WTC11 (cell line): ENCODE results near the gene ZNF324. TPM values are rescaled to one million over a fixed set of nuclear protein-coding genes. Genes with fewer than 3 reads are reported as not detected.
"Not testable (repeated sequence)": the region's sequence is repeated elsewhere in the genome, so short reads cannot be mapped to it uniquely, and the experiment has no call there.

Source experiments
- ATAC-seq: fragments of 200-7000 bp; cut with Tn5 transposase; 2 replicates; pipeline ENCODE4 v1.10.0; 2021; ENCODE audit warnings: mild to moderate bottlenecking, moderate library complexity
- CTCF ChIA-PET: fragments of 300-600 bp; sonication (Branson Sonifier 250); formaldehyde crosslinking; loops from one replicate; lab custom pipeline; 2021; ENCODE audit warnings: antibody characterized with exemption; lab: Charles Lee
- POLR2A ChIA-PET: fragments of 350-600 bp; sonication (Branson Sonifier 250); formaldehyde crosslinking; loops from one replicate; lab custom pipeline; 2021; ENCODE audit warnings: antibody characterized with exemption; lab: Charles Lee
- DNase-seq: peaks from one replicate; pipeline ENCODE4 v3.0.0; 2021; ENCODE audit warnings: low spot score
- H3K27ac Mint-ChIP-seq: 2 replicates; pipeline ENCODE4 v1.8.0; 2021; ENCODE audit warnings: mixed read lengths
- H3K27me3 Mint-ChIP-seq: 2 replicates; pipeline ENCODE4 v1.8.0; 2021; ENCODE audit warnings: low read depth, mild to moderate bottlenecking, moderate library complexity, mixed read lengths
- H3K36me3 Mint-ChIP-seq: 2 replicates; pipeline ENCODE4 v1.8.0; 2021; ENCODE audit warnings: mixed read lengths
- H3K4me1 Mint-ChIP-seq: 2 replicates; pipeline ENCODE4 v1.8.0; 2022; ENCODE audit warnings: mixed read lengths
- H3K4me3 Mint-ChIP-seq: 2 replicates; pipeline ENCODE4 v1.8.0; 2021; ENCODE audit warnings: mild to moderate bottlenecking, moderate library complexity, mixed read lengths
- H3K9me3 Mint-ChIP-seq: 2 replicates; pipeline ENCODE4 v1.8.0; 2021; ENCODE audit warnings: mixed read lengths
- ATF1 ChIP-seq: sonication (generic); formaldehyde crosslinking; IDR thresholded peaks from 2 replicates; pipeline ENCODE4 v1.8.1; 2023; ENCODE audit warnings: mild to moderate bottlenecking, moderate library complexity, missing genetic modification reagents
- FOXP1 ChIP-seq: sonication (generic); formaldehyde crosslinking; IDR thresholded peaks from 2 replicates; pipeline ENCODE4 v1.8.0; 2022; ENCODE audit warnings: missing genetic modification reagents, mild to moderate bottlenecking, moderate library complexity, borderline replicate concordance
- GRHL2 ChIP-seq: fragments of 250-450 bp; sonication (Bioruptor Pico); IDR thresholded peaks from 2 replicates; pipeline ENCODE4 v1.8.0; 2022; ENCODE audit warnings: mild to moderate bottlenecking, moderate library complexity; ENCODE audit not compliant: insufficient replicate concordance, severe bottlenecking
- HMGA2 ChIP-seq: fragments of 250-450 bp; sonication (Bioruptor Pico); IDR thresholded peaks from 2 replicates; pipeline ENCODE4 v1.4.0; 2021; ENCODE audit warnings: mild to moderate bottlenecking, moderate library complexity
- HMGXB4 ChIP-seq: sonication (generic); formaldehyde crosslinking; IDR thresholded peaks from 2 replicates; pipeline ENCODE4 v1.8.1; 2023; ENCODE audit warnings: mild to moderate bottlenecking, moderate library complexity, missing genetic modification reagents
- MYBL2 ChIP-seq: sonication (generic); formaldehyde crosslinking; IDR thresholded peaks from 2 replicates; pipeline ENCODE4 v1.8.1; 2023; ENCODE audit warnings: mild to moderate bottlenecking, moderate library complexity, missing genetic modification reagents
- NR2C2 ChIP-seq: sonication (generic); formaldehyde crosslinking; IDR thresholded peaks from 2 replicates; pipeline ENCODE4 v1.8.0; 2022; ENCODE audit warnings: mild to moderate bottlenecking, missing genetic modification reagents
- OVOL2 ChIP-seq: fragments of 250-450 bp; sonication (Bioruptor Pico); IDR thresholded peaks from 2 replicates; pipeline ENCODE4 v1.9.0; 2021; ENCODE audit warnings: mild to moderate bottlenecking, borderline replicate concordance
- RORB ChIP-seq: fragments of 250-450 bp; sonication (Bioruptor Pico); IDR thresholded peaks from 2 replicates; pipeline ENCODE4 v1.9.0; 2021; ENCODE audit warnings: mild to moderate bottlenecking
- SMAD3 ChIP-seq: sonication (generic); formaldehyde crosslinking; IDR thresholded peaks from 2 replicates; pipeline ENCODE4 v1.8.0; 2022; ENCODE audit warnings: missing genetic modification reagents, mild to moderate bottlenecking, borderline replicate concordance
- STAT6 ChIP-seq: sonication (generic); formaldehyde crosslinking; conservative IDR thresholded peaks from 2 replicates; pipeline ENCODE4 v1.8.1; 2023; ENCODE audit warnings: mild to moderate bottlenecking, low read depth, missing genetic modification reagents, moderate library complexity
- TP53 ChIP-seq: sonication (generic); formaldehyde crosslinking; IDR thresholded peaks from 2 replicates; pipeline ENCODE4 v1.8.1; 2023; ENCODE audit warnings: mild to moderate bottlenecking, missing genetic modification reagents
- ZBTB21 ChIP-seq: sonication (generic); formaldehyde crosslinking; IDR thresholded peaks from 2 replicates; pipeline ENCODE4 v1.8.1; 2023; ENCODE audit warnings: mild to moderate bottlenecking, missing genetic modification reagents, borderline replicate concordance
- ZNF219 ChIP-seq: sonication (generic); formaldehyde crosslinking; IDR thresholded peaks from 2 replicates; pipeline ENCODE4 v1.8.0; 2023; ENCODE audit warnings: missing genetic modification reagents, mild to moderate bottlenecking, borderline replicate concordance
- ZNF232 ChIP-seq: sonication (generic); formaldehyde crosslinking; IDR thresholded peaks from 2 replicates; pipeline ENCODE4 v1.8.0; 2022; ENCODE audit warnings: mild to moderate bottlenecking, missing genetic modification reagents
- ZNF281 ChIP-seq: sonication (generic); formaldehyde crosslinking; IDR thresholded peaks from 2 replicates; pipeline ENCODE4 v1.8.0; 2023; ENCODE audit warnings: mild to moderate bottlenecking, missing genetic modification reagents
- ZNF317 ChIP-seq: sonication (generic); formaldehyde crosslinking; IDR thresholded peaks from 2 replicates; pipeline ENCODE4 v1.8.1; 2023; ENCODE audit warnings: low read depth, mild to moderate bottlenecking, moderate library complexity, missing genetic modification reagents, borderline replicate concordance
- ZNF425 ChIP-seq: fragments of 250-450 bp; sonication (Bioruptor Pico); conservative IDR thresholded peaks from 2 replicates; pipeline ENCODE4 v1.9.0; 2021; ENCODE audit warnings: mild to moderate bottlenecking
- ZSCAN18 ChIP-seq: fragments of 250-450 bp; sonication (Bioruptor Pico); IDR thresholded peaks from 2 replicates; pipeline ENCODE4 v2.1.2; 2022; ENCODE audit warnings: mild to moderate bottlenecking, moderate library complexity
- total RNA-seq: library from RNA; stranded (reverse); gene quantifications from 3 replicates; pipeline ENCODE4 v1.2.3, GENCODE V29; 2021

The ZNF324 gene
- total RNA-seq, 1 experiment from 2014 or later: 5.9 TPM

- ChIA-PET CTCF (interaction anchor here (0.9 to 1.3 kb wide), 4 partner anchors 16 to 35 kb away, joined by 3 to 4 read pairs (median 4); no protein-coding TSS in a partner anchor), POLR2A (no interaction called here)
- Mint-ChIP-seq H3K9me3 (peaks cover 4% of the 10 kb centered on the region; the same call in 1 of the 2 replicates), H3K4me1 (no peaks in the 10 kb centered on the region), H3K4me3 (no peak overlapping the region), H3K27ac (no peak overlapping the region), H3K36me3 (no peaks in the 10 kb centered on the region), H3K27me3 (no peaks in the 10 kb centered on the region)
- ATAC-seq: no peak
- no peak for DNase-seq
- no peak for TF ChIP-seq ZSCAN18 (CRISPR knock-in tag)
- TF ChIP-seq RORB: no peak
- TF ChIP-seq ZNF232 (CRISPR knock-in tag): no peak
- no peak for TF ChIP-seq FOXP1 (CRISPR knock-in tag)
- no peak for TF ChIP-seq NR2C2 (CRISPR knock-in tag)
- TF ChIP-seq GRHL2: no peak
- no peak for TF ChIP-seq STAT6
- no peak for TF ChIP-seq ZBTB21 (CRISPR knock-in tag)
- TF ChIP-seq ZNF425 (CRISPR knock-in tag): no peak
- TF ChIP-seq MYBL2 (CRISPR knock-in tag): no peak
- TF ChIP-seq HMGXB4: no peak
- no peak for TF ChIP-seq TP53 (CRISPR knock-in tag)
- no peak for TF ChIP-seq ZNF219 (CRISPR knock-in tag)
- TF ChIP-seq SMAD3 (CRISPR knock-in tag): no peak
- no peak for TF ChIP-seq ATF1 (CRISPR knock-in tag)
- TF ChIP-seq HMGA2 (CRISPR knock-in tag): no peak
- no peak for TF ChIP-seq ZNF281
- no peak for TF ChIP-seq OVOL2 (CRISPR knock-in tag)
- TF ChIP-seq ZNF317 (CRISPR knock-in tag): no peak
Observed at GRCh38 chr19:58483776-58484175, 16.9 kb downstream of the ZNF324 start.

GRCh38 chr19:58484349-58484748 lies 17.5 kb downstream of the ZNF324 start:
- H3K36me3 Mint-ChIP-seq, DNase-seq, ATAC-seq, H3K27me3 Mint-ChIP-seq, H3K27ac Mint-ChIP-seq, H3K9me3 Mint-ChIP-seq, POLR2A ChIA-PET, H3K4me1 Mint-ChIP-seq, H3K4me3 Mint-ChIP-seq: not testable (repeated sequence)
- CTCF ChIA-PET: interaction anchor here (0.6 to 1.3 kb wide), 6 partner anchors 17 to 98 kb away, joined by 3 to 4 read pairs (median 4); no protein-coding TSS in a partner anchor
